ENCODE data around the gene CHRNA5.

DNA sequence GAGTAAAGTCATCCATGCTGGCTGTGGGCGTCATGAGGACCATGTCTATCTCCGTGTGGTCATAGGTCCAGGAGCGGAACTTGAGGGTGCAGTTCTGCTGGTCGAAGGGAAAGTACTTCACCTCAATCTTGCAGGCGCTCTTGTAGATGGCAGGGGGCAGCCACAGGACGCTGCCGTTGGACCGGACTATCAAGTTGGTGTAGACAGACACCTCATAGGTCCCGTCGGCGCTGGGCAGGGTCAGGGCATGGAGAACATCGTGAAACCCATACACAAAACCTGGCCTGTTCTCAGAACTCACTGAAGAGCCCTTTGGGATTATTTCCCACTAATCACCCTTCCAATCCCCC lies 64.4 kb downstream of the CHRNA5 start:
- TF ChIP-seq POLR2A (IDR thresholded peaks at IDR 0.05) (no peak), POLR2AphosphoS5 (IDR thresholded peaks at IDR 0.05) (no peak)
- TF ChIP-seq, protein P1, sequence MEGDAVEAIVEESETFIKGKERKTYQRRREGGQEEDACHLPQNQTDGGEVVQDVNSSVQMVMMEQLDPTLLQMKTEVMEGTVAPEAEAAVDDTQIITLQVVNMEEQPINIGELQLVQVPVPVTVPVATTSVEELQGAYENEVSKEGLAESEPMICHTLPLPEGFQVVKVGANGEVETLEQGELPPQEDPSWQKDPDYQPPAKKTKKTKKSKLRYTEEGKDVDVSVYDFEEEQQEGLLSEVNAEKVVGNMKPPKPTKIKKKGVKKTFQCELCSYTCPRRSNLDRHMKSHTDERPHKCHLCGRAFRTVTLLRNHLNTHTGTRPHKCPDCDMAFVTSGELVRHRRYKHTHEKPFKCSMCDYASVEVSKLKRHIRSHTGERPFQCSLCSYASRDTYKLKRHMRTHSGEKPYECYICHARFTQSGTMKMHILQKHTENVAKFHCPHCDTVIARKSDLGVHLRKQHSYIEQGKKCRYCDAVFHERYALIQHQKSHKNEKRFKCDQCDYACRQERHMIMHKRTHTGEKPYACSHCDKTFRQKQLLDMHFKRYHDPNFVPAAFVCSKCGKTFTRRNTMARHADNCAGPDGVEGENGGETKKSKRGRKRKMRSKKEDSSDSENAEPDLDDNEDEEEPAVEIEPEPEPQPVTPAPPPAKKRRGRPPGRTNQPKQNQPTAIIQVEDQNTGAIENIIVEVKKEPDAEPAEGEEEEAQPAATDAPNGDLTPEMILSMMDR (IDR thresholded peaks at IDR 0.05), result no peak
